A673 (cell line): ENCODE results near the gene TMEM156. TPM values are rescaled to one million over a fixed set of nuclear protein-coding genes. Genes with fewer than 3 reads are reported as not detected.
"Not testable (repeated sequence)": the region's sequence is repeated elsewhere in the genome, so short reads cannot be mapped to it uniquely, and the experiment has no call there.

Source experiments
- BruUV-seq: library from RNA; stranded (reverse); fragments of 400-500 nt; replicated peaks from 2 replicates; lab custom pipeline; 2021; lab: Mats Ljungman, UMichigan
- CTCF ChIA-PET: fragments of 300-600 bp; sonication (Branson Sonifier 250); formaldehyde crosslinking; loops from one replicate; lab custom pipeline; 2022; ENCODE audit warnings: antibody characterized with exemption; lab: Charles Lee
- POLR2A ChIA-PET: fragments of 300-600 bp; sonication (Branson Sonifier 250); formaldehyde crosslinking; loops from one replicate; lab custom pipeline; 2022; ENCODE audit warnings: antibody characterized with exemption; ENCODE audit not compliant: low non-redundant PET; lab: Charles Lee
- DNase-seq: peaks from one replicate; pipeline ENCODE4 v3.0.0-alpha.2; 2015; ENCODE audit warnings: low spot score
- H3K27ac ChIP-seq: fragments of 200-600 bp; sonication (generic); 2 replicates; pipeline ENCODE4 v1.5.1; 2016; ENCODE audit warnings: mixed run types, low read depth, mild to moderate bottlenecking, mixed read lengths, antibody characterized with exemption, low read length; ENCODE audit not compliant: poor library complexity, severe bottlenecking
- H3K27me3 ChIP-seq: fragments of 200-600 bp; sonication (generic); replicated peaks from 2 replicates; pipeline ENCODE4 v1.6.1; 2017; ENCODE audit warnings: mixed run types, low read depth, mild to moderate bottlenecking, mixed read lengths, antibody characterized with exemption, low read length; ENCODE audit not compliant: insufficient read depth, poor library complexity
- H3K36me3 ChIP-seq: fragments of 200-600 bp; sonication (generic); 2 replicates; pipeline ENCODE4 v1.6.1; 2016; ENCODE audit warnings: mixed run types, mild to moderate bottlenecking, mixed read lengths, antibody characterized with exemption, low read length; ENCODE audit not compliant: insufficient read depth, poor library complexity, severe bottlenecking
- H3K4me1 ChIP-seq: fragments of 200-600 bp; sonication (generic); 2 replicates; pipeline ENCODE4 v1.6.1; 2017; ENCODE audit warnings: mixed run types, mild to moderate bottlenecking, mixed read lengths, antibody characterized with exemption, low read length; ENCODE audit not compliant: insufficient read depth, poor library complexity, severe bottlenecking
- H3K4me3 ChIP-seq: fragments of 200-600 bp; sonication (generic); 2 replicates; pipeline ENCODE4 v1.5.1; 2016; ENCODE audit warnings: low read depth, mixed run types, mild to moderate bottlenecking, mixed read lengths, low read length; ENCODE audit not compliant: poor library complexity, severe bottlenecking
- H3K9me3 ChIP-seq: fragments of 200-600 bp; sonication (generic); 2 replicates; pipeline ENCODE4 v1.6.1; 2016; ENCODE audit warnings: mixed run types, low read depth, mild to moderate bottlenecking, mixed read lengths, antibody characterized with exemption, low read length; ENCODE audit not compliant: poor library complexity, severe bottlenecking
- EZH2 ChIP-seq: fragments of 200-600 bp; sonication (generic); IDR thresholded peaks from 2 replicates; pipeline ENCODE4 v1.6.1; 2017; ENCODE audit warnings: borderline replicate concordance, low read depth, mild to moderate bottlenecking, mixed read lengths, antibody characterized with exemption, low read length; ENCODE audit not compliant: poor library complexity, severe bottlenecking
- intact Hi-C: fragments of 100-400 bp; cut with micrococcal nuclease; formaldehyde crosslinking; loops from one replicate; pipeline ENCODE4 v1.10.0; 2022; ENCODE audit not compliant: unreplicated experiment
- total RNA-seq: library from RNA; stranded (reverse); gene quantifications from 2 replicates; pipeline ENCODE4 v1.2.3, GENCODE V29; 2021
- TF ChIP-seq, protein P1 (sequence below): fragments of 300-800, 200-600 bp; sonication (generic); conservative IDR thresholded peaks from 2 replicates; pipeline ENCODE4 v1.5.1; 2017; ENCODE audit warnings: low read depth, mild to moderate bottlenecking, antibody characterized with exemption, low read length, moderate library complexity, mixed read lengths

Gene TMEM156
- total RNA-seq, 1 experiment from 2014 or later = not detected

DNA sequence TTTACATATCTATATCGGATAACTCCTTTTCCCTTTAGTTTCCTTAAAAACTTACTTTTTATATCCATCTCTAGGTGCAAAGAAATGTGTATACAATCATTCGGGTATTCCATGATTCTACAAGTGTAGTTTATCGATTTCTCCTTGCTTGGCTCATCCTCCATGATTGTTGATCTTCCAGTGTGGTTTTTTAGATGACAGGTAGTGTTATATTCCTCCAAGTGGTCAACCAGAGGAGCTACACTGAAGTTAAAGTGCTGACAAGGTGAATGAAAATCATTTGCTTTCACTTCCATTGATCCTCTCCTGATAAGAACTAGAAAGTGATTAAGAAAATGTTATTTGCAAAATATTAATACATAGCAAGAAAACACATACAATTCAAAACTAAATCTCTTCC, 38.5 kb downstream of the TMEM156 start:
- H3K36me3 ChIP-seq = no peaks in the 10 kb centered on the region
- no peak for DNase-seq
- H3K4me1 ChIP-seq = no peaks in the 10 kb centered on the region
- no peak for TF ChIP-seq EZH2
- TF ChIP-seq, protein P1, sequence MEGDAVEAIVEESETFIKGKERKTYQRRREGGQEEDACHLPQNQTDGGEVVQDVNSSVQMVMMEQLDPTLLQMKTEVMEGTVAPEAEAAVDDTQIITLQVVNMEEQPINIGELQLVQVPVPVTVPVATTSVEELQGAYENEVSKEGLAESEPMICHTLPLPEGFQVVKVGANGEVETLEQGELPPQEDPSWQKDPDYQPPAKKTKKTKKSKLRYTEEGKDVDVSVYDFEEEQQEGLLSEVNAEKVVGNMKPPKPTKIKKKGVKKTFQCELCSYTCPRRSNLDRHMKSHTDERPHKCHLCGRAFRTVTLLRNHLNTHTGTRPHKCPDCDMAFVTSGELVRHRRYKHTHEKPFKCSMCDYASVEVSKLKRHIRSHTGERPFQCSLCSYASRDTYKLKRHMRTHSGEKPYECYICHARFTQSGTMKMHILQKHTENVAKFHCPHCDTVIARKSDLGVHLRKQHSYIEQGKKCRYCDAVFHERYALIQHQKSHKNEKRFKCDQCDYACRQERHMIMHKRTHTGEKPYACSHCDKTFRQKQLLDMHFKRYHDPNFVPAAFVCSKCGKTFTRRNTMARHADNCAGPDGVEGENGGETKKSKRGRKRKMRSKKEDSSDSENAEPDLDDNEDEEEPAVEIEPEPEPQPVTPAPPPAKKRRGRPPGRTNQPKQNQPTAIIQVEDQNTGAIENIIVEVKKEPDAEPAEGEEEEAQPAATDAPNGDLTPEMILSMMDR = no peak
- ChIA-PET POLR2A (no interaction called here), CTCF (no interaction called here)
- H3K27me3 ChIP-seq = no peaks in the 10 kb centered on the region
- H3K27ac ChIP-seq = no peak overlapping the region
- no peak overlapping the region for H3K4me3 ChIP-seq
- no peaks in the 10 kb centered on the region for H3K9me3 ChIP-seq
- intact Hi-C loops = no loop called here
- BruUV-seq = no TSS peak

DNA sequence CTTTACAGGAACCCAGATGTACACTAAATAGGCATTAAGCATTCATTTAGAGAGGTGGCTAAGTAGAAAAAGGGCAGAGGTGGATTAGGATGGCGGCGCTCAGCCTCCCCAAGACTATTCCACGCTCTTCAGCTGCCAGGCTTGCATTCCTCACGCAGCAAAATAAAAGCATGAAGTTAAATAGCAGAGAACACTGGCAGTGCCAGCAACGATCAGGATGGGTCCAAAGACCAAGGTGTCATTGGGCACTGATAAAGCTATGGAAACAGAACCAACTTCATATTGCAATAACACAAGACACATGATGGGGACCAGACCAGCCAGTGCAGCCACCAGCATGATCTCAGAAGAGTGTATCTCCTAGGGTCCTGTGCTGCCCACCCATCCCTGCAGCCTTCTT, 42.0 kb downstream of the TMEM156 start:
- H3K27me3 ChIP-seq = no peaks in the 10 kb centered on the region
- no peak overlapping the region for H3K4me3 ChIP-seq
- peaks cover 3% of the 10 kb centered on the region for H3K4me1 ChIP-seq
- TF ChIP-seq, protein P1 = no peak
- TF ChIP-seq EZH2 = no peak
- intact Hi-C loops = no loop called here
- CTCF ChIA-PET = no interaction called here
- no TSS peak for BruUV-seq
- H3K36me3 ChIP-seq = no peaks in the 10 kb centered on the region
- no peaks in the 10 kb centered on the region for H3K9me3 ChIP-seq
- POLR2A ChIA-PET = no interaction called here
- no peak overlapping the region for H3K27ac ChIP-seq
- DNase-seq = no peak

DNA sequence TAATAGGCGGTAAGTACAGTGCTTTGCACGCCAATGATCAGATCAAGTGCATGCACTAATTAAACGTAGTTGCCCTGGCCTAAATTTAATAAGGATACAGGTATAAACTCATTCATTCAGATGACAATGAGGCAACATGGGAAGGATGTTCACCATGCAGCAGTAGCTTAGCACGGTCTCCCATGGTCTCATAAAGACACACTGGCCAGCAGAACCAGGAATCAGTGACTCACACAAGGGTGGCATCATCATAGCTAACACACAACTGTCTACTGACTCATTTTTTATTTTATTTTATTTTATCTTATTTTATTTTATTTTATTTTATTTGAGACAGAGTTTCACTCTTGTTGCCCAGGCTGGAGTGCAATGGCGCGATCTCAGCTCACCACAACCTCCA, 42.7 kb downstream of the TMEM156 start:
- H3K9me3 ChIP-seq = no peaks in the 10 kb centered on the region
- peaks cover 8% of the 10 kb centered on the region for H3K4me1 ChIP-seq
- H3K4me3 ChIP-seq = no peak overlapping the region
- BruUV-seq = no TSS peak
- no peak for DNase-seq
- CTCF ChIA-PET = no interaction called here
- intact Hi-C loops = no loop called here
- H3K27ac ChIP-seq = no peak overlapping the region
- POLR2A ChIA-PET = no interaction called here
- H3K36me3 ChIP-seq = no peaks in the 10 kb centered on the region
- no peaks in the 10 kb centered on the region for H3K27me3 ChIP-seq
- TF ChIP-seq, protein P1 = no peak
- no peak for TF ChIP-seq EZH2

DNA sequence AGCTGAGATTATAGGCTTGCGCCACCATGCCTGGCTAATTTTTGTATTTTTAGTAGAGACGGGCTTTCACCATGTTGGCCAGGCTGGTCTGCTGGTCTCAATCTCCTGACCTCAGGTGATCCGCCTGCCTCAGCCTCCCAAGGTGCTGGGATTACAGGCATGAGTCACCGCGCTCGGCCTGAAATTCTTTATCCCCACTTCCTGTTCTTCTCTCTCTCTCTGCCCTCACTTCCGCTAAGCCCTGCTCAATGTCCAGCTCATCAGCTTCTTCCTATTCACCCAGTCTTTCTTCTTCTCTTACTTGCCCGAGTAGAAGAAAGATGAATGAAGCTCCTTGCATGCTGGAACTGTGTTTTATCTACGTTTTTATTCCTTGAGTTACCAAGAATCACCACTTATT, 43.9 kb downstream of the TMEM156 start:
- intact Hi-C loops, H3K9me3 ChIP-seq, H3K27me3 ChIP-seq, H3K4me3 ChIP-seq, BruUV-seq, H3K36me3 ChIP-seq, DNase-seq, H3K27ac ChIP-seq, CTCF ChIA-PET, POLR2A ChIA-PET: not testable (repeated sequence)
- H3K4me1 ChIP-seq = peaks cover 16% of the 10 kb centered on the region
